Pancreas (tissue), 10 donors: ENCODE measurements around the gene HOXB5. TPM values are rescaled to one million over a fixed set of nuclear protein-coding genes. Genes with fewer than 3 reads are reported as not detected.

Experiments
- ATAC-seq, 4 donors: fragments of 200-7000 bp; cut with Tn5 transposase; one replicate each; pipeline versions ENCODE4 v1.8.0 to v1.9.1; 2020; ENCODE audit warnings: mild to moderate bottlenecking in 4 of 4, moderate library complexity in 4 of 4
- DNase-seq, 6 donors: peaks; one replicate each; pipeline ENCODE4 v3.0.0-alpha.2; 2020
- FAIRE-seq: peaks from 2 replicates; lab custom pipeline; 2012; peaks lifted over from hg19 to GRCh38; lab: Jason Lieb, UNC
- H3K27ac ChIP-seq, 4 donors: fragments of 200-600 bp; sonication (generic); 1 replicate in 3 of 4; 2 replicates in 1 of 4; pipeline versions ENCODE4 v1.5.0 to v1.8.0; 2020
- H3K27me3 ChIP-seq, 4 donors: fragments of 200-600 bp; one replicate each; pipeline ENCODE4 v1.8.0; 2021
- H3K36me3 ChIP-seq, 3 donors: fragments of 200-600 bp; sonication (generic) in 1 of 3; one replicate each; pipeline versions ENCODE4 v1.5.0 to v1.8.0; 2020 to 2021
- H3K4me1 ChIP-seq, 3 donors: fragments of 200-600 bp; one replicate each; pipeline ENCODE4 v1.8.0; 2021
- H3K4me3 ChIP-seq, 4 donors: fragments of 200-600 bp; sonication (generic) in 2 of 4; one replicate each; pipeline versions ENCODE4 v1.5.0 to v1.8.0; 2020 to 2021
- H3K9me3 ChIP-seq, 4 donors: fragments of 200-600 bp; one replicate each; pipeline ENCODE4 v1.8.0; 2021
- CTCF ChIP-seq, 4 donors: fragments of 200-600 bp; sonication (generic) in 3 of 4; IDR thresholded peaks; one replicate each; pipeline versions ENCODE4 v1.5.0 to v1.8.0; 2021; ENCODE audit warnings: antibody characterized with exemption in 4 of 4
- WGBS, 2 donors: extraction: QIAGEN DNeasy Blood & Tissue Kit; methylation state at CpG; one replicate each; pipeline ENCODE4 v1.1.7; 2013; 5-methylcytosine and 5-hydroxymethylcytosine counted together
- intact Hi-C, 3 donors: fragments of 100-400 bp; cut with DNase I; formaldehyde crosslinking; loops; one replicate each; pipeline versions ENCODE4 v1.11.1 to v1.14.2; 2022
- polyA plus RNA-seq, 2 donors: library from polyadenylated mRNA; stranded (reverse); fragments of 200-250 nt; gene quantifications; one replicate each; pipeline ENCODE4 v1.2.3, GENCODE V29; 2013
- total RNA-seq, 6 donors: library from RNA; stranded (reverse); fragmentation: NEBNext Ultra II Directional in 4 of 6; extraction: Animal tissue kit (Norgen Biotek cat#: 25700) in 4 of 6; gene quantifications; one replicate each; pipeline versions ENCODE4 v1.2.1 to v1.2.4, GENCODE V29; 2021 to 2023
- donor health status: healthy with polysubstance abuse.
- donor health status: DM: no; HTN: no; CAD: no; lungs with moderate emphysema.
- donor health status: DM: no; HTN: no; CAD: no.
- donor health status: control.
- donor health status: control.
- donor health status: Bipolar disorder and iron deficiency.
- donor health status: DM: yes; HTN: yes; CAD: no.
- donor health status: DM: no; HTN: no; CAD: no.
- donor health status: DM: no; HTN: no; CAD: no.
- donor health status: DM: yes; HTN: yes; CAD: no.

HOXB5 gene
- total and polyA plus RNA-seq, 8 donors, result 0.19 to 1.0 (median 0.38) TPM

GRCh38 chr17:48551596-48552465 is 41.7 kb downstream of the HOXB5 start:
- H3K4me1 ChIP-seq, result no peaks in the 10 kb centered on the region
- intact Hi-C loops, result no loop called here
- TF ChIP-seq CTCF (IDR thresholded peaks at IDR 0.05), result no peak
- FAIRE-seq, result no peak
- no peak overlapping the region for H3K4me3 ChIP-seq
- H3K27me3 ChIP-seq, result peaks cover 0 to 28% (median 2%) of the 10 kb centered on the region in 4 donors
- H3K27ac ChIP-seq, result no peak overlapping the region
- DNase-seq, result peak in 1 of 6 donors; percentile 71
- no peaks in the 10 kb centered on the region for H3K36me3 ChIP-seq
- WGBS, 2 donors, result 24 to 30% methylated on average over 47 of the region's 47 CpGs
- no peaks in the 10 kb centered on the region for H3K9me3 ChIP-seq
- ATAC-seq, result no peak

- Histone ChIP-seq H3K36me3 (no peaks in the 10 kb centered on the region), H3K27ac (no peak overlapping the region), H3K9me3 (no peaks in the 10 kb centered on the region), H3K4me3 (peak overlapping the region in 1 of 4 donors; percentile 20), H3K27me3 (peaks cover 0 to 28% (median 2%) of the 10 kb centered on the region in 4 donors), H3K4me1 (no peaks in the 10 kb centered on the region)
- ATAC-seq, result no peak
- intact Hi-C loops, result no loop called here
- no peak for DNase-seq
- FAIRE-seq, result no peak
- WGBS, 2 donors, result 12 to 24% methylated on average over 19 of the region's 19 CpGs
- no peak for TF ChIP-seq CTCF (IDR thresholded peaks at IDR 0.05)
Observed at GRCh38 chr17:48551214-48551555, 42.4 kb downstream of the HOXB5 start.

- intact Hi-C loops, result no loop called here
- ATAC-seq (no peak), FAIRE-seq (no peak), DNase-seq (no peak)
- Histone ChIP-seq H3K36me3 (no peaks in the 10 kb centered on the region), H3K9me3 (no peaks in the 10 kb centered on the region), H3K27ac (no peak overlapping the region), H3K4me1 (no peaks in the 10 kb centered on the region), H3K27me3 (peaks cover 0 to 28% (median 2%) of the 10 kb centered on the region in 4 donors), H3K4me3 (peak overlapping the region in 1 of 4 donors; percentile 20)
- TF ChIP-seq CTCF (IDR thresholded peaks at IDR 0.05), result no peak
- WGBS, 2 donors, result 14 to 24% methylated on average over 51 to 70 of the region's 70 CpGs
Observed at GRCh38 chr17:48550502-48551213, 42.9 kb downstream of the HOXB5 start.

GRCh38 chr17:48549914-48550501 is 43.6 kb downstream of the HOXB5 start:
- H3K36me3 ChIP-seq, result no peaks in the 10 kb centered on the region
- 47 to 59% methylated on average over 18 of the region's 18 CpGs for WGBS, 2 donors
- intact Hi-C loops, result no loop called here
- ATAC-seq (no peak), DNase-seq (no peak), FAIRE-seq (no peak)
- peaks cover 0 to 28% (median 2%) of the 10 kb centered on the region in 4 donors for H3K27me3 ChIP-seq
- no peaks in the 10 kb centered on the region for H3K9me3 ChIP-seq
- no peaks in the 10 kb centered on the region for H3K4me1 ChIP-seq
- no peak for TF ChIP-seq CTCF (IDR thresholded peaks at IDR 0.05)
- H3K4me3 ChIP-seq, result no peak overlapping the region
- no peak overlapping the region for H3K27ac ChIP-seq
